PC-9 (cell line): ENCODE measurements around the gene YPEL4. TPM values are rescaled to one million over a fixed set of nuclear protein-coding genes. Genes with fewer than 3 reads are reported as not detected.

Experiments
- BruUV-seq: library from RNA; stranded (reverse); fragments of 400-500 nt; replicated peaks from 2 replicates; lab custom pipeline; 2021; lab: Mats Ljungman, UMichigan
- CTCF ChIA-PET: fragments of 300-600 bp; sonication (Branson Sonifier 250); formaldehyde crosslinking; loops from one replicate; lab custom pipeline; 2022; ENCODE audit warnings: antibody characterized with exemption; lab: Charles Lee
- POLR2A ChIA-PET: fragments of 300-600 bp; sonication (Branson Sonifier 250); formaldehyde crosslinking; loops from one replicate; lab custom pipeline; 2022; ENCODE audit warnings: antibody characterized with exemption; ENCODE audit not compliant: unreplicated experiment; lab: Charles Lee
- DNase-seq, 2 experiments: peaks; one replicate each; pipeline versions ENCODE4 v3.0.0 to v3.0.0-alpha.2; 2015 to 2022; ENCODE audit warnings: mixed read lengths in 1 of 2
- H2AFZ ChIP-seq: fragments of 200-600 bp; sonication (generic); 2 replicates; pipeline ENCODE4 v1.8.1; 2017; ENCODE audit warnings: antibody characterized with exemption
- H3F3A ChIP-seq: fragments of 200-600 bp; sonication (generic); 2 replicates; pipeline ENCODE4 v1.8.1; 2017; ENCODE audit warnings: antibody characterized with exemption, mild to moderate bottlenecking, low read depth; ENCODE audit not compliant: insufficient read depth
- H3K27ac ChIP-seq: fragments of 200-600 bp; sonication (generic); 2 replicates; pipeline ENCODE4 v1.6.1; 2016; ENCODE audit warnings: mixed run types
- H3K27me3 ChIP-seq: fragments of 200-600 bp; sonication (generic); 2 replicates; pipeline ENCODE4 v1.6.1; 2016; ENCODE audit warnings: low read depth, mixed run types; ENCODE audit not compliant: insufficient read depth
- H3K36me3 ChIP-seq: fragments of 200-600 bp; sonication (generic); 2 replicates; pipeline ENCODE4 v1.6.1; 2016; ENCODE audit warnings: low read depth, mixed run types
- H3K4me1 ChIP-seq: fragments of 200-600 bp; sonication (generic); replicated peaks from 2 replicates; pipeline ENCODE4 v1.6.1; 2016; ENCODE audit warnings: mixed run types; ENCODE audit not compliant: insufficient read depth
- H3K4me2 ChIP-seq: fragments of 200-600 bp; sonication (generic); 2 replicates; pipeline ENCODE4 v1.6.1; 2017; ENCODE audit warnings: mixed run types
- H3K4me3 ChIP-seq: fragments of 200-600 bp; sonication (generic); 2 replicates; pipeline ENCODE4 v1.6.1; 2016; ENCODE audit warnings: mixed run types
- H3K79me2 ChIP-seq: fragments of 200-600 bp; sonication (generic); 2 replicates; pipeline ENCODE4 v1.6.1; 2017; ENCODE audit warnings: low read depth, mixed run types
- H3K9me2 ChIP-seq: fragments of 200-600 bp; sonication (generic); 2 replicates; pipeline ENCODE4 v1.8.1; 2017; ENCODE audit warnings: mild to moderate bottlenecking; ENCODE audit not compliant: insufficient read depth
- H3K9me3 ChIP-seq: fragments of 200-600 bp; sonication (generic); 2 replicates; pipeline ENCODE4 v1.8.1; 2016; ENCODE audit warnings: low read depth; ENCODE audit not compliant: insufficient read depth
- H4K20me1 ChIP-seq: fragments of 200-600 bp; sonication (generic); 2 replicates; pipeline ENCODE4 v1.8.1; 2017; ENCODE audit not compliant: insufficient read depth
- CTCF ChIP-seq: fragments of 200-600 bp; sonication (generic); conservative IDR thresholded peaks from 2 replicates; pipeline ENCODE4 v1.6.1; 2017; ENCODE audit warnings: mixed run types, antibody characterized with exemption, mild to moderate bottlenecking, moderate library complexity
- EZH2 ChIP-seq: fragments of 200-600 bp; sonication (generic); IDR thresholded peaks from 2 replicates; pipeline ENCODE4 v1.8.0; 2017; ENCODE audit warnings: antibody characterized with exemption, low read depth
- intact Hi-C: fragments of 100-400 bp; cut with micrococcal nuclease; formaldehyde crosslinking; loops from one replicate; pipeline ENCODE4 v1.10.0; 2022; ENCODE audit not compliant: unreplicated experiment
- total RNA-seq: library from RNA; stranded (reverse); gene quantifications from 2 replicates; pipeline ENCODE4 v1.2.3, GENCODE V29; 2021

YPEL4 gene
- total RNA-seq, 1 experiment from 2014 or later = 0.98 TPM

DNA sequence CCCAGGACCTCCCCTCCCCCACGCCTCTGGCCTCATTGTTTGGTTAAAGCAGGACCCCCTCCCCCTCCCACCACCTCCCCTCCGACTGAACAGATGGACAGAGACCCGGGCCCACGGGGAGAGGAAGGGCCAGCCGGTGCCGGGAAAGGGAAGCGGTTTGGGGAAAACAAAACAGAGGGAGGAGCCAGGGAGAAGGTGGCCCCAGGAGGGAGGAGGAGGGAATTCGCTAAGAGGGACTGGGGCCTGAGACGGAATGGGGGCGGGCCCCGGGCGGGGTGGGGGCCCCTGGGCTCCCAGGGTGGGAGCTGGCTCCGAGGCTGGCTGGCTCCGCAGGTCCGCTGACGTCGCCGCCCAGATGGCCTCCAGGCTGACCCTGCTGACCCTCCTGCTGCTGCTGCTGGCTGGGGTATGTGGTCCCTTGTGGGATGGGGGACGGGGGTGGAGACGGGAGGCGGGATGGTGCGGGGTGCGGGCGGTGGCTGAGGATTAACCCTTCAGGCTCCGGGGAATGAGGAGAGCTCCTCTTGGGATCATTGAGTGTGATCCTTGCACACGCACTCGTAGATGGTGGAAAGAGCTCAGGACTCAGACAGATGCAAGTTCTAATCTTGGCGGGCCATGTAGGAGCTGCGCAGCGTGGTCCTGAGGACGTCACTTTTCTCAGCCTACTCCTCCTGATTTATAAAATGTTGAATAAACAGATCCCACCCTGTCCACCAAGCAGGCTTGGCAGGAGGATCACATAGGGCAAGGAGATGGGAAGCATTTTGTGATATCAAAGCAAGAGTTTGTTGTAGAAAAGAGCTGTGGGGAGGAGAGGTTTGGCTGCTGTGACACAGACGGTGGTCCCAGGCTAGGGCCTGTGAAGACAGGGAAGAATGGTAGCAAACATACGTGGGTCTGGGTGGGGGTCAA lies 51.5 kb downstream of the YPEL4 start:
- Histone ChIP-seq H4K20me1 (no peaks in the 10 kb centered on the region), H3K27ac (no peak overlapping the region), H3K79me2 (no peaks in the 10 kb centered on the region), H3F3A (no peaks in the 10 kb centered on the region), H3K9me3 (no peaks in the 10 kb centered on the region), H2AFZ (no peak overlapping the region), H3K4me2 (peak overlapping the region; percentile 27; the same call in 1 of the 2 replicates), H3K4me3 (peak overlapping the region; percentile 17; the same call in 1 of the 2 replicates), H3K9me2 (no peaks in the 10 kb centered on the region), H3K4me1 (no peaks in the 10 kb centered on the region), H3K36me3 (no peaks in the 10 kb centered on the region), H3K27me3 (peaks cover 32% of the 10 kb centered on the region)
- BruUV-seq = no TSS peak
- ChIA-PET POLR2A (interaction anchor here (0.7 kb wide), 1 partner anchor 35 kb away, joined by 4 read pairs; no protein-coding TSS in a partner anchor), CTCF (interaction anchor here (0.6 kb wide), 2 partner anchors 21 to 46 kb away, joined by 3 to 6 read pairs; no protein-coding TSS in a partner anchor)
- intact Hi-C loops = no loop called here
- peak in 1 of 2 experiments; percentile 34 for DNase-seq
- TF ChIP-seq CTCF = no peak
- no peak for TF ChIP-seq EZH2

DNA sequence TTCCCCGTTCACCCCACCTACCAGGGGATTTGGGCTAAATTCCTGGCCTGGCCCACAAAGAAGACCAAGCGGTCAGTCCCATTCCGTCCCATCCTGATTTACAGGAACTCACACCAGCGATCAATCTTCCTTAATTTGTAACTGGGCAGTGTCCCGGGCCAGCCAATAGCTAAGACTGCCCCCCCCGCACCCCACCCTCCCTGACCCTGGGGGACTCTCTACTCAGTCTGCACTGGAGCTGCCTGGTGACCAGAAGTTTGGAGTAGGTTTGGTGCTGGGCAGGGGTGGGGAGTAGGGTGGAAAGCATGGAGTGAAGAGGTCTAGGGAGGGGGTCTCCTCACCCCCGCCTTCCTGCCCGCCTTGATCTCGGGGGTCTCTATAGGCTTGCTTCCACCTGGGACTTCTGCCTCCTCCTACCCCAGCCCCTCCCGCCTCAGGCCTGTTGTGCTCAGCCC lies 52.2 kb downstream of the YPEL4 start, which contains the start of gene SERPING1:
SERPING1 (plus strand) TSS at position 225 of the 455 bp plus-strand sequence. CDS start 586 bp downstream, outside the sequence.
- peak within 1 kb of the TSS; percentile 17; the same call in 1 of the 2 replicates for H3K4me3 ChIP-seq
- POLR2A ChIA-PET = interaction anchor here (0.7 kb wide), 1 partner anchor 36 kb away, joined by 4 read pairs; no protein-coding TSS in a partner anchor
- no peaks in the 10 kb centered on the region for H3K36me3 ChIP-seq
- no peaks in the 10 kb centered on the region for H3F3A ChIP-seq
- CTCF ChIA-PET = interaction anchor here (0.7 kb wide), 1 partner anchor 47 kb away, joined by 4 read pairs; no protein-coding TSS in a partner anchor
- no peaks in the 10 kb centered on the region for H3K9me2 ChIP-seq
- H2AFZ ChIP-seq = no peak within 1 kb of the TSS
- no peaks in the 10 kb centered on the region for H4K20me1 ChIP-seq
- H3K4me2 ChIP-seq = peak within 1 kb of the TSS; percentile 27; the same call in 1 of the 2 replicates
- BruUV-seq = no TSS peak
- H3K9me3 ChIP-seq = no peaks in the 10 kb centered on the region
- intact Hi-C loops = no loop called here
- H3K27ac ChIP-seq = no peak within 1 kb of the TSS
- no peaks in the 10 kb centered on the region for H3K4me1 ChIP-seq
- DNase-seq = no peak
- TF ChIP-seq EZH2 (no peak), CTCF (no peak)
- peaks cover 32% of the 10 kb centered on the region for H3K27me3 ChIP-seq
- H3K79me2 ChIP-seq = no peaks in the 10 kb centered on the region

GRCh38 chr11:57596266-57596885 lies 53.3 kb downstream of the YPEL4 start:
- CTCF ChIA-PET = interaction anchor here (0.7 kb wide), 1 partner anchor 40 kb away, joined by 15 read pairs; no protein-coding TSS in a partner anchor
- Histone ChIP-seq H3F3A (no peaks in the 10 kb centered on the region), H3K4me1 (no peaks in the 10 kb centered on the region), H3K36me3 (no peaks in the 10 kb centered on the region), H3K9me2 (no peaks in the 10 kb centered on the region), H3K27me3 (peaks cover 32% of the 10 kb centered on the region), H3K4me3 (no peak overlapping the region), H2AFZ (no peak overlapping the region), H3K79me2 (no peaks in the 10 kb centered on the region), H3K4me2 (no peak overlapping the region), H3K9me3 (no peaks in the 10 kb centered on the region), H4K20me1 (no peaks in the 10 kb centered on the region), H3K27ac (no peak overlapping the region)
- TF ChIP-seq EZH2 (no peak), CTCF (no peak)
- intact Hi-C loops = no loop called here
- no TSS peak for BruUV-seq
- DNase-seq = no peak
- POLR2A ChIA-PET = no interaction called here
